Ramos (cell line): ENCODE measurements around the gene PLEK.

Source experiments
- in situ Hi-C: fragments of 300-500 bp; cut with MboI; formaldehyde crosslinking; loops from one replicate; pipeline ENCODE4 v1.14.3; 2022; ENCODE audit warnings: low sequenced_read_pairs; ENCODE audit not compliant: unreplicated experiment

Gene PLEK

GRCh38 chr2:68431316-68431972 is 66.4 kb downstream of the PLEK start:
- in situ Hi-C loops, result no loop called here

- in situ Hi-C loops, result no loop called here
Observed at GRCh38 chr2:68432696-68433658, 67.9 kb downstream of the PLEK start.

- in situ Hi-C loops, result no loop called here
Observed at GRCh38 chr2:68434981-68435380, 69.9 kb downstream of the PLEK start.

- in situ Hi-C loops, result no loop called here
Observed at GRCh38 chr2:68435615-68436014, 70.5 kb downstream of the PLEK start.

- in situ Hi-C loops, result no loop called here
Observed at GRCh38 chr2:68436270-68436669, 71.2 kb downstream of the PLEK start.

GRCh38 chr2:68438455-68439303 is 73.6 kb downstream of the PLEK start:
- in situ Hi-C loops, result no loop called here

GRCh38 chr2:68441179-68441993 is 76.3 kb downstream of the PLEK start:
- in situ Hi-C loops, result loop anchor here (5.0 to 10.0 kb wide), 4 partner anchors 79 to 317 kb away; no protein-coding TSS in a partner anchor

- in situ Hi-C loops, result loop anchor here (5.0 to 10.0 kb wide), 4 partner anchors 80 to 317 kb away; no protein-coding TSS in a partner anchor
Observed at GRCh38 chr2:68441994-68442322, 76.9 kb downstream of the PLEK start.

GRCh38 chr2:68446425-68446824 is 81.3 kb downstream of the PLEK start:
- in situ Hi-C loops, result loop anchor here (10.0 kb wide), 3 partner anchors 152 to 322 kb away; no protein-coding TSS in a partner anchor
